Endometrial microvascular endothelial cells (primary cell): ENCODE measurements around the gene CARHSP1. TPM values are rescaled to one million over a fixed set of nuclear protein-coding genes. Genes with fewer than 3 reads are reported as not detected.
"Not testable (repeated sequence)": the region's sequence is repeated elsewhere in the genome, so short reads cannot be mapped to it uniquely, and the experiment has no call there.

Experiments used
- in situ Hi-C: cut with HindIII; loops from 2 replicates; pipeline ENCODE4 v1.10.0; 2017; ENCODE audit warnings: low sequenced_read_pairs, low pct_unique_long_range_greater_than_20kb; ENCODE audit errors: inconsistent ontology term
- total RNA-seq: library from RNA; depleted of rRNA; stranded (reverse); fragments of >200 nt; gene quantifications from one replicate; pipeline ENCODE4 v1.2.3, GENCODE V29; 2015; ENCODE audit errors: inconsistent ontology term

CARHSP1 gene
- total RNA-seq, 1 donor from 2014 or later, result 59.3 TPM

DNA sequence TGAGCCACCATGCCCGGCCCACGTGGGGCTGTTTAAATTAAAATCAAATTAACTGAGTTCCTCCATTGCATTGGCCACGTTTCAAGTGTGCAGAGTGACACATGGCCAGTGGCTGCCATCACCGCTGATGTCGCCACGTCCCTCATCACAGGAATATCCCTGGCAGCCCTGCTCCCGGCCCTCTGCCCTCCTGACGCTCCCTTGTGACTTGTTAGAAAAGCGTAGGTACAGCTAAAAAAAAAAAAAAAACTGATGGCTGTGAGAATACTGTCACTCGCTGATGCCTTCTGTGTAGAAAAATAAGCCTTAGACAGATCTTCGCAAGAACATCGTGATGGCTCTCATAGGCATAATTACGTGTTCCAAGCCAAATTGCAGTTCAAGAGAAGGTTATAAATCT lies 21.7 kb downstream of the CARHSP1 start:
- in situ Hi-C loops, result no loop called here

DNA sequence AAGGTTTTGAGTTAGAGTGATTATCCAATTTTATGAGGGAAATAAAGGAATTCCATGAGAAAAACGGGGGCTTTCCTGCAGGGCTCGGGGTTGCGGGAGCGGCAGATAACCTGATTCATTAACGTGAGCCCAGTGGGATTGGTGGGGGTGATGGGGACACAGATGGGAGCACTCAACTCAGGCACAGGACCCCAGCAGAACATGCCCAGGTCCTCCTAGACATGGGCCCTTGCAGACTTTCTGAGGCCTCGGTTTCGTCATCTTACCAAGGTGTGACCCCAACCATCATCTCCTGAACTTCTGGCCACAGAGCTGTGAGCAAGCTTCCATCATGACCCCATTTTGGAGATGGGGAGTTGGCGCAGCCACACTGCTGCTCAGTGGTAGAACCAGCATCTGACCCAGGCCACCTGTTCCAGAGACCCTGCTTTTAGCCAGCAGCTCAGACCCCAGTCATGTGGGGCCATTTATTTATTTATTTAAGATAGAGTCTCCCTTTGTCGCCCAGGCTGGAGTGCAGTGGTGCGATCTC lies 22.3 kb downstream of the CARHSP1 start:
- in situ Hi-C loops, result no loop called here

DNA sequence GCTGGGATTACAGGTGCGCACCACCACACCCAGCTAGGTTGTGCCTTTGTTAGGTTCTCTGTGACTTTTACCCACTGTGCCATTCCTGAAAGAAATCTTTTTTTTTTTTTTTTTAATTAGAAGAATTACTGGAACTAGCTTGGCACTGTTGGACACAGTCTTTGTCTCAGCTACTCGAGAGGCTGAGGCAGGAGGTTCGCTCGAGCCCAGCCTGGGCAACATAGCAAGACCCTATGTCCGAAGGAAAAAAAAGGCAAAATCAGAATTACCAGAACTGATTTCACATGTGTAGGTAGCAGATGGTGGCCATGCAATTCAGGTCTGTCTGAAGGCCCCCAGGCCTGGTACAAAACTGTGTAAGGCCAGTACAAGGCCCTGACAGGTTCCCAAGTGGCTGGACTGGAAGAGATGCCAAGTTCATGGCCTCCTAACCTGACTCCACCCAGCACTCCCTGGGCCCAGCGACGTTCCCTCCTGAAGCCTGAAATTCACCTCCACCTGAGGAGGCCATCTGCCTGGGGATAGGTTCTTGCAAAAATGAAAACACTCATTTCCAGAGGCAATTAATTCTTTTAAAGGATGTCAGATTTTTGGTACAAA lies 23.0 kb downstream of the CARHSP1 start:
- in situ Hi-C loops, result no loop called here

DNA sequence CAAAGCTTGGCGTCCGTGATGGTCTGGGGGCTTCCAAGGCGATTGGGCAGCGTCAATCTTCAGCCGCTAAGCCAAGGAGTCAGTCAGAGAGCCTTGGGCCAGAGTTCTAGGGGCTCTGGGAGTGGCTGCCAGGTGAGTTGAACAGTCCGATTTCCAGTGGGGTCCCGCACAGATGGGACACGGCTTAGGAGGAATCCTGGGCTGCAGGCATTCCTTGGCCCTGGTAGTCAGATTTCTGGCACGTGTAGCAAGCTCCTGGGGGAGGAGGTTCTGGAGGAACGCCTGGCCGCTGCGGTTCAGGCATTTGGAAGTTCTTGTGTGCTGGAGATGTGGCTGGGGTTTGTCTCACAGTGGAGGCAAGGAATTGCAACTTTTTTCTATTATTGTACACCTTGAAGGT lies 25.5 kb downstream of the CARHSP1 start:
- in situ Hi-C loops, result not testable (repeated sequence)

DNA sequence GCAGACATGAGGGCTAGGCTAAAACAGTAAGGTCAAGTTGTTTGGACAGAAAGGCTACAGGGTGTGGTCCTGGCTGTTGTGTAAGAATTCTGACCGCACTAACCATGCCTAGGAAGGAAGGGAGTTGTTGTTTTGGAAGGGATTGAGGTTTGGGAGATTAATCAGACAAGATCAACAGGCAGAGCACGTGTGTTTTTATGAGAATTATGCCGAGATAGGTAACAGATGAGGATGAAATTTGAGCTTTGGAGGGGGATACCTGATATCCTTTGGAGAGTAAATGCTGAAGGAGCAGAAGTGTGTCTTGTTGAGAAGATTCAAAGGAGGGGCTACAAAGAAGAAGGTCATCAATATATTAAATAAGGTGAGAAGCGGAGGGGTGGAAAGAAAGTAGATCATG lies 26.8 kb downstream of the CARHSP1 start:
- in situ Hi-C loops, result not testable (repeated sequence)

DNA sequence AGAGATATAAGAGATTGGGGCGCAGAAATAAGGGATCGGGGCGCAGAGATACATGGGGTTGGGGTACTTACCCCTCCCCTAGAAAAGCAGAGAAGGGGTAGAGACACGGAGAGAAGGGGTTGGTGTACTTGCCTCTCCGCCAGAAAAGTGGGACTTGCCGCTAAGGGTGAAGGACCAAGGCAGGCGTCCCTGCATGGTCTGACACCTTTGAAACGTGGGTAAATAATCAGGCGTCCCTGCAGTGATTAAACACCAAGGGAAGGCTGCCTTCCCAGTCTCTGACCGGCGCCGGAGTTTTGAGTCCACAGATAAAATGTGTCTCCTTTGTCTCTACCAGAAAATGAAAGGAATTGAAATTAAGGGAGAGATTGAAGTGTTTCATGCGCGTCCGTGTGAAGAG lies 31.2 kb downstream of the CARHSP1 start:
- in situ Hi-C loops, result not testable (repeated sequence)

DNA sequence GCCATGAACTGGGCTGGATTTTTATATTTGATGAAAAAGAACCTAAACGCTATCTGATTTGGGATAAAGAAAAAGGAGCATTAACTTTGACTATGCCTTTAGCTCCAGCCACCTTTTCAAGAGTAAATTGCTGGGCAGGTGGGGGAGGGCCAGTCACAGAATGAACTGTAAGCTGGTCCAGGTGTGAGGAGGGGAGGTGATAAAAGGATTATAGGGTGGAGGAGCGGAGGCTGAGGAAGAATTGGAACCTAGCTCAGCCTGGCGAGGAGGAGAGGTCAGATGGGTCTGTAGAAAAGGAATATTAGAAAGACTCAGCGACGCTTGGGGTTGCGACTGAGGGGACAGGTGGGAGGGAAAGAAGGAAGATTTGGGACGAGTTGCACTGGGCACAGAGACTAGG lies 32.0 kb downstream of the CARHSP1 start:
- in situ Hi-C loops, result not testable (repeated sequence)

DNA sequence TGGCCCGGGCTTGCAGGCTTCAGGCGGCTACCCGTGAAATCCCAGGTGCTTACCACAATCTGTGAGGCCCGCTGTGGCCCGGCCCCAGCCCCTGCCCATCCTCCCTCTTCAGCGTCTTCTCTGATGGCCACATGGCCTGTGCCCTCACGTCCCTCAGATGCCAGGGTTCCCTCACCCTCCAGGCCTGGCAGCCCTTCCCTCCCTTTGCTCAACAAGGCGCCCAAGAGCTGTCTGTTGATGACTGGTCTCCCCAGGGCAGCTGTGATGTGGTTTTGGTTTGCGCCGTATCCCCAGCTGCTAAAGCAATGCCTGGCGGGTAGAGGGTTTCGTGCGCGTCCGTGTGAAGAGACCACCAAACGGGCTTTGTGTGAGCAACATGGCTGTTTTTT lies 36.1 kb downstream of the CARHSP1 start:
- in situ Hi-C loops, result no loop called here

DNA sequence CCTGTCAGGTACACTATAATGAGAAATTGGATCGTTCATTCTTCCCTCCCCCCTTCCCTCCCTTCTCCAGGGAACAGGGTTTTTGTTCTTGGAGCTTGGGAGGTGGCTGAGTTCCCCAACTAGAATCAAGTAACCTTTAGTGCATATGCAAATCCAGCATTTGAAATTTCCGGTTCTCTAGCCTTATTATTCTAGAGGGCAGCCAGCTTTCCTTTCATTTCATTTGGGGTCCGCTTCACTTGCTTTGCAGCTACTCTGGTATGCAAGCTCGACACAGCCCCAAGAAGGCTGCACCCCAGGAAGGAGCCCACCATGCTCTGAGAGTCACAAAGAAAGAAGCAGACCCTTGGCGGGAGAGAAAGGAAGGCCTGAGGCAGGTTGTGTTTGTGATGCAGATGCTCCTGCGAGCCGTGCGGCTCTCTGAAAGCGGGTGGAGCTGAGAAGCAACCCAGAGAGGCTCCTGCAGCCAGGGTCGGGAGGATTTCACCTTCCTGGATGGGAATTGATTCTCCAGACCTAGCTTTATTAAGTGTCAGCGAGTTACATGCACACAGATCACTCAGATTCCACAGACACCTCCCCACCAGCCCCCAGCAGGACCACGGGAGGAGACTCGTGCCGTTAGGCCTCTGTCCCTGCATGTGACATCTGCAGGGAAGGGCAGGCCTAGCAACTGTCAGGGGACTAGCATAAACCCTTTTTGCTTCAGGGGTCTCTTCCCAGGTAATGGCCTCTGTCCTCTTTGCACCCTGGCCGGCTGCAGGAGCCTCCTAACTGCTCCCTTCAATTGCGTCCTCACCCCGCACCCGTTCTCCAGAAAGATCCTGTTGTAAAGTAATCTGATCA lies 36.7 kb downstream of the CARHSP1 start:
- in situ Hi-C loops, result no loop called here

DNA sequence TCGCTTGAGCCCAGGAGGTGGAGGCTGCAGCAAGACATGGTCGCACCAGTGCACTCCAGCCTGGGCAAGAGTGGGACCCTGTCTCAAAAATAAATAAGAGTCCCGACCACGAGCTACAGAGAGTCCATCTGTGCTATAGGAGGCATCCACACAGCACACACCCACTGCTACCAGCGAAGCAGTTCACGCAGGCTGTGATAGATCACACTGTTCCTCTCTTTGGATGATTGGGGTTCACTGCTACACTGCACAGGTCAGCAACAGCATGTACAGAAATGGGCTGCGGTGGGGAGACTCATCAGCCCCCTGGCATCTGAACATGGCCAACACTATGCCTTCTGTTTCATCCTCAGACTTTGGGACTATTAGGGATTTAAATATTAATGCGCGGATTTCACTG lies 37.4 kb downstream of the CARHSP1 start:
- in situ Hi-C loops, result no loop called here

DNA sequence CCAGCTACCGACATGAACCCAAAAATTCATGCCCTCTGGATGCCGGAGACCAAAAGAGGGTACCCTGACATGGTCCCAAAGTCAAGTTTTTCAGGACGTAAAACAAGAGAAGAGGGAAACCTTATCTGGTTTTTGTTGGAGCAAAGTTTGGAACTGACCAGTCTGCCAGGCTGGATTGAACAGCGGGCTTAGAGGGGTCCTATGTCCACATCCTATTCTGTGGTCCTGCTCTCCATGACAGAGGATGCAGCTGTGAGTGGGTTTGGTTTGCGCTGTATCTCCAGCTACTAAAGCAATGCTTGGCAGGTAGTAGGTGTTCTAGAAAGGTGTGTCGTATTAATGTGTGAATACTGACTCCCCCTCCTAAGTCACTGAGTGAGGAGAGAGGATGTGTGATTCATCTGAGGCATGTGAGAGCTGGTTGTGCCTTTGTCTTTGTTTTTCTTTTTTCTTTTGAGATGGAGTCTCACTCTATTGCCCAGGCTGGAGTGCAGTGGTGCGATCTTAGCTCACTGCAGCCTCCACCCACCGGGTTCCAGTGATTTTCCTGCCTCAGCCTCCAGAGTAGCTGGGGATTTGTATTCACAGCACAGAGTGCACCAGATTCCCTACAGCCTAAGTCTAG lies 40.2 kb downstream of the CARHSP1 start:
- in situ Hi-C loops, result no loop called here

DNA sequence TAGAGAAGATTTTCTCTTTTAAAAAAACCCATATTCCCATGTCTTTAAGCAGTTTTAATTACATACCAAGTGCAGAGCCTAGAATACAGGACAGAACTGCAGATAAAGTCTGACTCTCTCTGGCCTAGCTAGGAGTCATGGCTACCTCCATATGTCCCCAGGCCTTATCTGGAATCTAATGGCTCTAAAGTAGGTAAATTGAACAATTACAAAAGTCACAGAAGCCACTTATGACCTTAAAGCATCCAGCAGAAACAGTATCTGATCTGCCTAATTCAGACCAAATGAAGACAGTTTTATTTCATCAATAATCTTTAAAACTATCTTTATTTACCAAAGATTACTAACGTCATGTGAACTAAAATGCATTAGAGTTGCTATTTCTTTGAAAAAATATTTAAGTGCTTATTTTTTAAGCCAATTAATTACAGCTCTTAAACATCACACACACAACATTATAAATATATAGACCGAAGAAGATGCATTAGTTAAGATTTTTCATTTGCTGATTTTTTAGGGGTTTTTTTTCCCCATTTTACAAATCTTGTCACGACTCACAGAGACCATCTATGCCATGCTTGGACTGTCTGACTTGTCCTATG lies 42.4 kb downstream of the CARHSP1 start:
- in situ Hi-C loops, result no loop called here

DNA sequence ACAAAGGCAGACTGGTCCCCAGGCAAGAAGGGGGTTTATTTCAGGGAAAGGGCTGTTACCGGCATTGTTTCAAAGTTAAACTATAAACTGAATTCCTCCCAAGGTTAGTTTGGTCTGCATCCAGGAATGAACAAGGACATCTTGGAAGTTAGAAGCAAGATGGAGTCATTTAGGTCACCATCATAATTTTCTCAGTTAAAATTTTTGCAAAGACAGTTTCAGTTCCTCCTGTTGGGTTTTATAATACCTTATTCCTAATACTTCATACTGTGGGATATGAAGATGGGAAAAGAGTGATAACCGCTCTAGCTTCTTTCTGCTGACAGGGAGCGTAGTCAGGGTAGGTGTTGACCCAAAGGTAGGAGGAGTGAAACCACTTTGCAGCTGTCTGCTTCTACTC lies 46.4 kb downstream of the CARHSP1 start:
- in situ Hi-C loops, result no loop called here

DNA sequence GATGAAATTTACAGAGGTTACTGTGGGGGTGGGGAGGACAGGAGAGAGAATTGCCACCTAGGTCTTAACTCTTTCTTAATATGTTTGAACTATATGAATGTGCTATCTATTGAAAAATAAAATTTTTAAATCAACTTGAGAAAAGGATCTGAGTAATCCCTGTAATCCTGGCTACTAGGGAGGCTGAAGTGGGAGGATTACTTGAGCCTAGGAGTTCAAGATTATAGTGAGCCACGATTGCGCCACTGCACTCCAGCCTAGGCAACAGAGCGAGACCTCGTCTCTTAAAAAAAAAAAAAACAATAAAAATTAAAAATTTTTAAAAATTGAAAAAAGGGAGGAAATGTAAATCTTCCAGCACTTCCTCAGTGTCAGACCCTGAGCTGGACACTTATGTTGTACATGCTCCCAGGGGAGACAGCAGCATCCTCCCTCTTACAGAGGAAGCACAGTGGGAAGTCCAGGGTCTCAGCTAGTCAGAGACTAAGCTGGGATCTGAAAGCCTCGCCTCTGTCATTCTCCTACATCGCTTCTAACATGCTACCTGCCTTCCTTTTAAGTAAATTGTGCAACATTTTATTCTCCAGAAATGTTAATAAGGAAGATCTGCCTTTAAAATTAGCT lies 49.3 kb downstream of the CARHSP1 start:
- in situ Hi-C loops, result no loop called here

DNA sequence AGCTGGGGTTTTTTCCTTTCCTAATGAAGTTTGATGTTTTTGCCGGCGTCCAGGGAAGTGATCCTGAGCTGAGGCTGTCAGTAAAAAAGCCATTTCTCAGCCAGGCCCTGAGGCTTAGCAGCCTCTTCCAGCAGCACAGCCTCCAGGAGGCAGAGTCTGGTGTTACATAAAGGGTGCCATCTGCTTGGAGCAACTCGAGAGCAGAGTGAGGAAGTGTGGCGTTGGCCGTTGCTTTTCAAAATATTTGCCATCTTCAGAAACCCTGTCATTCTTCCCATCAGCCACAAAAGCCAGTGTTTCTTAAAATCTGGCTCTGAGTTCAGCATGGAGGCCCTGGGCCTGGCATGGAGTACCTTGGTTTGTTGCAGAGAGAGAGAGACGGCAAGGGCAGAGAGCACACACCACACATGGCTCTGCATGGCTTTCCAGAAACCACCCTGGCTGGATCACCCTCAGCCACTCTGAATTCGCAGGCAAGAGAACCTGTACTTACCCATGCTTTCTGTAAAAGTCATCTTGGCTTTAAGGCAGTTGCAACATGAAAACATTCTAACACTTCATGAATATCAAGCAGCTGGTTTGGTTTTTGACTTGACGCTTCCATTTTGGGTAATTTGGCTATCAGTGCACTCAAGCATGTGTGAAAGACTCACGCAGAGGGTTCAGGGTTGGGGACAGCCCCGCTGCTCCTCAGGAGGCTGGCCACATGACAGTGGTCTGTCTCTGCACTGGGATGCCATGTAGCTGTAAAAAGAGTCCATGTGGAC lies 50.1 kb downstream of the CARHSP1 start:
- in situ Hi-C loops, result no loop called here

DNA sequence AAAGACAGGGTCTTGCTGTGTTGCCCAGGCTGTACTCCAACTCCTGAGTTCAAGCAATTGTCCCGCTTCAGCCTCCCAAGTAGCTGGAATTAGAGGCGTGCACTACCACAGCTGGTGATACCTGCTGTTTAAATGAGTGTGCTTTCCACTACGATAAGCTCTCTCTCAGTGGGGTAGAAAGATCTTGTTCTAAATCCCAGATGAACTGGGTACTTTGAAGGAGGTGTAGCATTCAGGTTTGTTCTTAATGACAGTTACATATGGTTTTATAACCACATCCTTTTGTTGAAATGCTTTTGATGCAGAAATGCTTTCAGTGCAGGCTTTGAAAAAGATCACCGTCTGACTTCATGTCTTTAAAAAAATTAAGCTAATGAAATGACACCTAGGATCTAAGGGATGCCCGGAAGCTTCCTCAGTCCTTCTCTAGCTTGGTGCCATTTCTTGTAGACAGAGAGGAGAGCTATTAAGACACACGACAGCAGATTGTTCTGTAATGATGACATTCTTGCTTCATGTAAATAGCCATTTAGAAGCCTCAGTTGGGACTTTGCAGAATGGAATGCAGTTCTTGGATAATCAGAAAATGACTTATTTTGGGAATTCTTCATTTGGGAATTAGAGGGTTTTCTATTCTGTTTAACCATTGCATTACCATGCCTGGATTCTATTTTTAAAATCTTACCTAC lies 51.7 kb downstream of the CARHSP1 start:
- in situ Hi-C loops, result no loop called here

DNA sequence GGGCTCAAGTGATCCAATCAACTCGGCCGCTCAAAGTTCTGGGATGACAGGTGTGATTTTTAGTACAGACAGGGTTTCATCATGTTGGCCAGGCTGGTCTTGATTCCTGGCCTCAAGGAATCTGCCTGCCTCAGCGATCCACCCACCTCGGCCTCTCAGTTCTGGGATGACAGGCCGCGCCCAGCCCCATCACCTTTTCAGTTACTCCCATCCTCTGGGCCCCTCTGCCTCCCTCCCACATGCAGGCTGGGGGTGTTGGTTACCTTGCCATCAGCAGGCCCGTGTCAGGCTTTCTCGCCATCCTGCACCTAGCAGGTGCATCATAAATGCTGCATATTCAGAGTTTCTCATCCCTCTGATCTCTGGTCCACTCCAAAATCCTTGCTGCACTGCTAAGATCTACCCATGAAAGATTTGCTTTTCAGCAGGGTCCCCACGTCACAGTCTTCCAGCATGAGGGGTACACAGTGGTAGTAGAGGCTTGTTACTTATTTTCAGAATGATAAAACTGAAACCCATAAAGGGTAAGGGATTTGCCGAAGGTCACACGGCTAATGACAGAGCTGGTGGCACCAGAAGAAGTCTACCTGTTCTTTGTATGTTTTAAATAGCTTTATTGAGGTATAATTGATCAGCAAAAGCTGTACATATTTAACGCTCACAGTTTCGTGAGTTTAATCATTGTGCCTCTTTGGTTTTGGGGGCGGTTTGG lies 54.6 kb downstream of the CARHSP1 start:
- in situ Hi-C loops, result no loop called here
